Fibroblast of lung (primary cell): Measurements from ENCODE around the gene PDE11A.

Source experiments
- EZH2 ChIP-seq: IDR thresholded peaks from 2 replicates; pipeline ENCODE4 v1.5.1; 2012; ENCODE audit warnings: low read length, control low read depth, mild to moderate bottlenecking; ENCODE audit errors: missing control alignments
- TF ChIP-seq, protein P1 (sequence below), 2 donors: IDR thresholded peaks in 1 of 2; conservative IDR thresholded peaks in 1 of 2; 1 replicate in 1 of 2; 2 replicates in 1 of 2; pipeline ENCODE4 v1.5.1; 2011 to 2012; ENCODE audit warnings: low read length in 2 of 2, control low read depth in 1 of 2, inconsistent platforms in 1 of 2, low read depth in 1 of 2, mild to moderate bottlenecking in 1 of 2

DNA sequence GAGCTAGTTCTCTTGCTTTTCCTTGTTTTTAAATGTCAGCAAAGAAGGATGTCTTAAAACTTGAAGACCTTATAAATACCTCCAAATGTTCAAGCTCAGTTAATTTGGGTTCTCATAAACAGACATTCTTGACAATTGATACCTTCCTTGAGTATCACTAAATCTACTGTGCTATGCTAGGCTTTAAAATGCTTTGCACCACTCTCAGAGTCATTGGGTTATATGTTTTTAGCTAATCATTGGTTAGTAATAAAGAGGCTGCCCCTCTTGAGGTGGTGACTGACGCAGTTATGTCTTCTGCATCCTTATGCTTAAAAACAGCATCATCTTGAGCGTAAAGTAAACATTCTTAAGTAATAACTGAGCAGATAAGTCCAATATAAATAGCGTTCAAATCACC, 404.0 kb downstream of the PDE11A start:
- TF ChIP-seq, protein P1, sequence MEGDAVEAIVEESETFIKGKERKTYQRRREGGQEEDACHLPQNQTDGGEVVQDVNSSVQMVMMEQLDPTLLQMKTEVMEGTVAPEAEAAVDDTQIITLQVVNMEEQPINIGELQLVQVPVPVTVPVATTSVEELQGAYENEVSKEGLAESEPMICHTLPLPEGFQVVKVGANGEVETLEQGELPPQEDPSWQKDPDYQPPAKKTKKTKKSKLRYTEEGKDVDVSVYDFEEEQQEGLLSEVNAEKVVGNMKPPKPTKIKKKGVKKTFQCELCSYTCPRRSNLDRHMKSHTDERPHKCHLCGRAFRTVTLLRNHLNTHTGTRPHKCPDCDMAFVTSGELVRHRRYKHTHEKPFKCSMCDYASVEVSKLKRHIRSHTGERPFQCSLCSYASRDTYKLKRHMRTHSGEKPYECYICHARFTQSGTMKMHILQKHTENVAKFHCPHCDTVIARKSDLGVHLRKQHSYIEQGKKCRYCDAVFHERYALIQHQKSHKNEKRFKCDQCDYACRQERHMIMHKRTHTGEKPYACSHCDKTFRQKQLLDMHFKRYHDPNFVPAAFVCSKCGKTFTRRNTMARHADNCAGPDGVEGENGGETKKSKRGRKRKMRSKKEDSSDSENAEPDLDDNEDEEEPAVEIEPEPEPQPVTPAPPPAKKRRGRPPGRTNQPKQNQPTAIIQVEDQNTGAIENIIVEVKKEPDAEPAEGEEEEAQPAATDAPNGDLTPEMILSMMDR (conservative IDR thresholded peaks at IDR 0.05 in 1 of 2, IDR thresholded peaks at IDR 0.05 in 1 of 2; ENCODE audit: low read depth in 1 of 2, low read length in 2 of 2): no peak
- TF ChIP-seq EZH2: no peak
